Measurements from ENCODE around the gene GEMIN5.
A peak's percentile ranks its signal among the peaks of the same experiment; 100 is the strongest.

The GEMIN5 gene

DNA sequence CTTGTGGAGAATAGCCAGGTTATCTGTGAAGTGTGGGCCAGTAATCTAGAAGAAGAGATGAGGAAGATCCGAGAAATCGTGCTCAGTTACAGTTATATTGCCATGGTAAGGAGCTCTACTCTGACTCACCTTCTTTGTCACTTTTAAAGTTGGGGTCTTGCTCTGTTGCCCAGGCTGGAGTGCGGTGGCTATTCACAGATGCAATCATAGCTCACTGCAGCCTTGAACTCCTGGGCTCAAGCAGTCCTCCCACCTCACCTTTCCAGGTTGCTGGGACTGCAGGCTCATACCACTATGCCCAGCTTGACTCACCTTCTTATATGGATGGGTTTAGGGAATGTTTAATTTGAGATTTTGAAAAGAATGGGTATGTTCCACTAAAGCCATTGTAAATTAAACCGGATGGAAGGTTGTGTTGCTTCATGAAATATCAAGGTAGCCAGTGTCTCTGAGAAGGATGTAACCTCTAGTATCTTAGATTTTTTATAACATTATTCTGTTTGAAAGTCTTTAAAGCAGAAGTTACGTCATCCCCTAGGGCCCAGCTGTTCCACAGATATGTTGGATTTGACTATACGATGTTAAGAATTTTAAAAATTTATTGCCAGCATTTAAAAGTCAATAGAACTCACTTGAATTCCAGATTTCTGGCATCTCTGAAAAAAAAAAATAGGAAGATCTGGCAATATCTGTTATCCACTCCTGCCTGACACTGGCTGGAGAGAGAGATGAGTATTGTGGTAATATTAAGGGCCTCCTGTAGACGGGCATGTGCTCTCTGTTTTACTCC lies 74.5 kb downstream of the GEMIN5 start:
- 91 to 94% methylated on average over 7 of the region's 7 CpGs for WGBS, 2 experiments
- H3K36me3 ChIP-seq (ENCODE audit: control insufficient read depth, insufficient read depth, low read length) = peaks cover 9% of the 10 kb centered on the region
- no peaks in the 10 kb centered on the region for H3K4me1 ChIP-seq (ENCODE audit: control insufficient read depth, insufficient read depth, low read length)
- H3K4me3 ChIP-seq (ENCODE audit: insufficient read depth, low read depth, low read length) = no peak overlapping the region
- no peak overlapping the region for H3K27ac ChIP-seq (ENCODE audit: insufficient read depth, low read depth, low read length, poor library complexity, severe bottlenecking)
- no peaks in the 10 kb centered on the region for H3K9me3 ChIP-seq (ENCODE audit: control insufficient read depth, low read length)
- H3K27me3 ChIP-seq (ENCODE audit: control insufficient read depth, insufficient read depth, low read length, poor library complexity, severe bottlenecking) = no peaks in the 10 kb centered on the region

DNA sequence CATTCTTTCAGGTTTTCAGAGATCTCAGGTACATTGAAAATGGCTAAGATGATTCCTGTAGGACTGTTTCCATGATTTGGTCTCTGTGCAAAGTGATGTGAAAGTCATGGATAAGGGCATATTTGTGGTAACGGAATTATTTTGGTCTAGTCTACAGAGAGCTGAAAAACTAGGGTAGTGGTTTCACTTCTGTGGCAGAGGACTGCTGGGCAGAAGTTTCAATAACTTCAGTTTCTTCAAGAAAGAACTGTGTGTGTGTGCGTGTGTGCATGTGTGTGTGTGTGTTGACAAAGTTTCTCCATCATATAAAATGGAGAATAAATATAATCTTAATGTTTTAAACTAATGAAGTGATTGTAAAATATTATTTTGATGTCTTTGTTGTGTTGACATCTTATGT lies 75.2 kb downstream of the GEMIN5 start:
- Histone ChIP-seq H3K27ac (ENCODE audit: insufficient read depth, low read depth, low read length, poor library complexity, severe bottlenecking) (no peak overlapping the region), H3K4me1 (ENCODE audit: control insufficient read depth, insufficient read depth, low read length) (no peaks in the 10 kb centered on the region), H3K36me3 (ENCODE audit: control insufficient read depth, insufficient read depth, low read length) (peaks cover 9% of the 10 kb centered on the region), H3K9me3 (ENCODE audit: control insufficient read depth, low read length) (no peaks in the 10 kb centered on the region), H3K27me3 (ENCODE audit: control insufficient read depth, insufficient read depth, low read length, poor library complexity, severe bottlenecking) (no peaks in the 10 kb centered on the region), H3K4me3 (ENCODE audit: insufficient read depth, low read depth, low read length) (no peak overlapping the region)
- WGBS, 2 experiments = 89 to 98% methylated on average over 2 of the region's 2 CpGs

DNA sequence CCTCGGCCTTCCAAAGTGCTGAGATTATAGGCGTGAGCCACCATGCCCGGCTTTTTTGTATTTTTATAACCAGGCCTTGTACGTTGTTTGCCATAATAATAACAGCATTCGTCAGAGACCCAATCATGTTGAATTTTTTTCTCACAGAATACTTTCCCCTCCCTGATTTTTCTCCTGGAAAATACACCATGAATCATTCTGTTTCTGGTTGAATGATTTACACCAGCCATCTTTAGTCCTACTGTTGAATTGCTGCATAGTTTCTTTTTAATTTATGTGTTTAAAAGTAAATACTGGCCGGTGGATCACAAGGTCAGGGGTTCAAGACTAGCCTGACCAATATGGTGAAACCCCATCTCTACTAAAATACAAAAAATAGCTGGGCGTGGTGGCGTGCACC lies 76.1 kb downstream of the GEMIN5 start:
- Histone ChIP-seq H3K27me3 (ENCODE audit: control insufficient read depth, insufficient read depth, low read length, poor library complexity, severe bottlenecking) (no peaks in the 10 kb centered on the region), H3K9me3 (ENCODE audit: control insufficient read depth, low read length) (no peaks in the 10 kb centered on the region), H3K36me3 (ENCODE audit: control insufficient read depth, insufficient read depth, low read length) (peaks cover 9% of the 10 kb centered on the region), H3K4me3 (ENCODE audit: insufficient read depth, low read depth, low read length) (no peak overlapping the region), H3K4me1 (ENCODE audit: control insufficient read depth, insufficient read depth, low read length) (peaks cover 1% of the 10 kb centered on the region), H3K27ac (ENCODE audit: insufficient read depth, low read depth, low read length, poor library complexity, severe bottlenecking) (no peak overlapping the region)
- 92 to 95% methylated on average over 8 of the region's 8 CpGs for WGBS, 2 experiments

DNA sequence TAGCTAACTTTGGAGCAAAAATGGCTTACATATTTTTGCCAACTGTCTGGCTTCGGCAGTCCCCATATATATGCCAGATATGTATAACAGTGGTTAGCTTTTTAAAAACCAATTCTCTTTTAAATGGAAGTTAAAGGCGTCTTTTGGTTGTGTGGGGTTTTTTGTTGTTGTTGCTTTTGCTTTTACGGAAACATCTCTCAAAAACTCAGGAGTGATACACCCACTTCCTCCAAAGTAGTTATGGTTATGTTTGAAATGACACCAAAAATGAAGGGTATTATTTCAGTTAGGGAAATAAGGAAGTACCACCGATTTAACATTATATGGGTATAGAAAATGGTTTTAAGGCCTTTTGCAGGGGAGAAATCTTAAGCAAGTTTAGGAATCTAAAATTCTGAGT lies 77.2 kb downstream of the GEMIN5 start:
- Histone ChIP-seq H3K4me3 (ENCODE audit: insufficient read depth, low read depth, low read length) (no peak overlapping the region), H3K27ac (ENCODE audit: insufficient read depth, low read depth, low read length, poor library complexity, severe bottlenecking) (no peak overlapping the region), H3K36me3 (ENCODE audit: control insufficient read depth, insufficient read depth, low read length) (peaks cover 4% of the 10 kb centered on the region), H3K27me3 (ENCODE audit: control insufficient read depth, insufficient read depth, low read length, poor library complexity, severe bottlenecking) (no peaks in the 10 kb centered on the region), H3K4me1 (ENCODE audit: control insufficient read depth, insufficient read depth, low read length) (peaks cover 3% of the 10 kb centered on the region), H3K9me3 (ENCODE audit: control insufficient read depth, low read length) (no peaks in the 10 kb centered on the region)
- 91 to 95% methylated on average over 2 to 4 of the region's 4 CpGs for WGBS, 2 experiments

DNA sequence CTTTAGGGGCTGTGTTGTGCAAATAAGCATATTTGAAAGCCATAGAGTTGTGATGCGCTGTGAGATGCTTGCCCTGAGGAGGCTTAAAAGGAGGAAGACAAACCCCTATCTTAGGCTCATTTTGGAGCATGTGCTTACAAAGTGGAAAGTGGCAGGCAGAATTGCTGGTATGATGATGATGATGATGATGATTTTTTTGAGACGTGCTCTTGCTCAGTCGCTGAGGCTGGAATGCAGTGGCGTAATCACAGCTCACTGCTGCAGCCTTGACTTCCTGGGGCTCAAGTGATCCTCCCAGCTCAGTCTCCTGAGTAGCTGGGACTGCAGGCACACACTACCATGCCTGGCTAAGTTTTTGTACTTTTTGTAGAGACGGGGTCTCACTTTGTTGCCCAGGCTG lies 77.9 kb downstream of the GEMIN5 start:
- WGBS, 2 experiments = 59 to 63% methylated on average over 5 of the region's 5 CpGs
- peak overlapping the region; percentile 87 for H3K4me3 ChIP-seq (ENCODE audit: insufficient read depth, low read depth, low read length)
- no peak overlapping the region for H3K27ac ChIP-seq (ENCODE audit: insufficient read depth, low read depth, low read length, poor library complexity, severe bottlenecking)
- no peaks in the 10 kb centered on the region for H3K36me3 ChIP-seq (ENCODE audit: control insufficient read depth, insufficient read depth, low read length)
- peaks cover 3% of the 10 kb centered on the region for H3K4me1 ChIP-seq (ENCODE audit: control insufficient read depth, insufficient read depth, low read length)
- no peaks in the 10 kb centered on the region for H3K9me3 ChIP-seq (ENCODE audit: control insufficient read depth, low read length)
- no peaks in the 10 kb centered on the region for H3K27me3 ChIP-seq (ENCODE audit: control insufficient read depth, insufficient read depth, low read length, poor library complexity, severe bottlenecking)

DNA sequence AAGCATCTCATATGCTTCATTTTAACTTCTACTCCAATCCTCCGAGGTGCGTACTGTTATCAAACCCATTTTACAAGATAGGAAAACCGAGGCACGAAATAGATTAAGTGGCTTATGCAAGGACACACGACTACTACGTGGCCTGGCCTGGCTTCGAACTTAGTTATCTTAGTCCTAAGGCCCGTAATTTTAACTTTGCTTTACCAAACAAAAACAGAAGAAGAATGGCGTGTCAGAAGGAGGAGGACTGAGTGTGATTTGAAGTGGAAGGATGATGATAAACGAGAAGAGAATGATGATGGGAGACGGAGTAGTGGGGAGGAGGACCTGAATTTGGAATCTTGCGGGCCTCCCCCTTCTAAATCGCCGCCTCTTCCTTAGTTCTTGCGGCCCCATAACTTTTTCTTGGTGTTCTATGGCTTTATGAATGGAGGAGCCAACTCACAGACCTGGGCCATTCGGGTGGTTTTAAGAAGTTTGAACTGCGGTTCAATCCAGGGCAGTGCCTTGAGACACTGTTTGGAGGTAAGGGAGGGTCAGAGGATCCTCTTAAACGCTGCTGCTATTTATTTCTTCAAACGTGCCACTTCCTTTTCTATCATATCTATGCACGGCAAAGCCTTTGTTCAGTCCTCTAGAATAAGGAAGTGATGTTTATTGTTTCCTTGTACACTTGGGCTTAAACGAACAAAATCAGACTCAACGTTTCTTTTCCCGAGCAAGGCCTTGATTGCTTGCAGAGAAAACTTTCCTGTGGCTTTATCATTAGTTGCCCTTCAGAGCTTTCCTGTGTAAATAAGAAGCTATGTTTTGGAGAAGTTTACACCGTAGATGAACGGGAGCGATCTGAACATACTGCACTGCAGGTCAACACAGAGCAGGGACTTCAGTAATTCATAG lies 78.8 kb downstream of the GEMIN5 start:
- peak overlapping the region; percentile 99 for H3K27ac ChIP-seq (ENCODE audit: insufficient read depth, low read depth, low read length, poor library complexity, severe bottlenecking)
- H3K9me3 ChIP-seq (ENCODE audit: control insufficient read depth, low read length) = no peaks in the 10 kb centered on the region
- H3K4me3 ChIP-seq (ENCODE audit: insufficient read depth, low read depth, low read length) = peak overlapping the region; percentile 87
- no peaks in the 10 kb centered on the region for H3K36me3 ChIP-seq (ENCODE audit: control insufficient read depth, insufficient read depth, low read length)
- peaks cover 3% of the 10 kb centered on the region for H3K4me1 ChIP-seq (ENCODE audit: control insufficient read depth, insufficient read depth, low read length)
- WGBS, 2 experiments = 14 to 18% methylated on average over 24 to 26 of the region's 26 CpGs
- H3K27me3 ChIP-seq (ENCODE audit: control insufficient read depth, insufficient read depth, low read length, poor library complexity, severe bottlenecking) = no peaks in the 10 kb centered on the region

DNA sequence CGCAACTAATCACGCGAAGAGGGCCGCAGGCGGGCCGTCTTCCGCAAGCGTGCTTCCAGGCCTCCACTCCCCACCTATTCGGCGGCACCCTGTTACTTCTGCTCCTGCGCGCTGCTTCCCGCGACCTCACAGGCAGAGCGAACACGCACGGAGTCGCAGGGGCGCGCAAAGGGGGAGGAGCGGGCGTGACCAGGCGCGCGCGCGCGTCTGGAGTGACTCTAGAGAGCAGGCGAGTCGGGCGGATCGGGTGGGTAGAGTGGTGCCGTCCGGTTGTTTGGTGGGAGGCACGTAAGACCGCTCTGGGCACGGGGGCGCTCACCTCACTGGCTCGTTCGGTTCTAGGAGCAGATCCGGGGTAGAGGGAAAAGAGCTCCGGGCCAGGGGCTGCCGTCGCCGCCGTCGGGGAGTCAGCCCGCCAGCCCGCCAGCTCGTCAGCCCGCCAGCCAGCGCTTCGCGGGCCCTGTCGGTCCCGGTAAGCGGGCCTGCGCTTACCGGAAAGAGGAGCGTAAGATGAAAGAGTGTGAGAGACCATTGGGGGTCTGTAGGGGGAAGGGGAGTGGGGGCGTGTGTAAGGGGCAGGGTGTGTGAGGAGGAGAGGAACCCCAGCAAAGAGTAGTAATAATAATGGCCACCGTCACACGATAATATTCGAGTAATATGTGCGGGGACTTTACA lies 79.6 kb downstream of the GEMIN5 start, which contains the start of gene CNOT8:
Gene CNOT8, plus strand, starts transcription at position 331 of the 675 bp plus-strand sequence. CDS start 4,652 bp downstream, outside the sequence.
- H3K4me3 ChIP-seq (ENCODE audit: insufficient read depth, low read depth, low read length) = peak within 1 kb of the TSS; percentile 87
- peaks cover 3% of the 10 kb centered on the region for H3K4me1 ChIP-seq (ENCODE audit: control insufficient read depth, insufficient read depth, low read length)
- H3K27ac ChIP-seq (ENCODE audit: insufficient read depth, low read depth, low read length, poor library complexity, severe bottlenecking) = peak within 1 kb of the TSS; percentile 99
- H3K9me3 ChIP-seq (ENCODE audit: control insufficient read depth, low read length) = no peaks in the 10 kb centered on the region
- 0% methylated on average over 65 of the region's 65 CpGs for WGBS, 2 experiments
- H3K36me3 ChIP-seq (ENCODE audit: control insufficient read depth, insufficient read depth, low read length) = no peaks in the 10 kb centered on the region
- H3K27me3 ChIP-seq (ENCODE audit: control insufficient read depth, insufficient read depth, low read length, poor library complexity, severe bottlenecking) = no peaks in the 10 kb centered on the region

DNA sequence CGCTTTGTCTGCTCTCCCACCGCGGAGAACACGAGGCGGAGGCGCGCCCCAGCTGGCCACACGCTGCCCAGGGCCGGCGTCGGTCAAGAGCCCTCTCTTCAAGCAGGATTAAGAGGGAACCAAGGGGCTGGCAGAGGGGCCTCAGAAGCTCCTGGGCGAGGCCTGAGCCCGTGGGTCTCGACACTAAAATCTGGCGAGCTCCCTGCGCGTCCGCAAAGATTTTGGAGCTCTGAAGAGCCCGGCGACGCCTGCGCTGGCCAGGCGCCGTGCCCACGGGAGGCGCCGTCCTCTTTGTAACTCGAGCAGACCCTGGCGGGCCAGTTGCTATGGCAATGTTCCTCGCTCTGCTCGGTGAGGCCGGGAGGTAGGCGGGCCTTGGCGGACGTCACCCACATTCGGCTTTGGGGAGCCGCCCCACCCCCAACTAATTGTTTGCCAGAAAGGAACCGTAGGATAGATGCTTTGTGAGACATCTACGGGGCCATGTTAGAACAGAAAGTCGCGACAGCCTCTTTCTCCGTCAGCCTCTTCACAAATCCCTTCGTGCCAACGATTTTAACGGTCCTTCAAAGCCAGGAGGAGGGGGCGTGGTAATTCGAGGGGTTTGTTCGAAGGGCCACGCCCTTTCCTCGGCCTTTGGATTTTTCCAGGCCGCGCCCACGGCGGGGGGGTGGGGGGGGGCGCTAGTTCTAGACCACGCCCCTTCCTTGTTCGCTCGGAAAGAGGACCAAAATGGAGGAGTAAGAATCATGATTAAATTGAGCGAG lies 80.3 kb downstream of the GEMIN5 start:
- Histone ChIP-seq H3K27ac (ENCODE audit: insufficient read depth, low read depth, low read length, poor library complexity, severe bottlenecking) (peak overlapping the region; percentile 99), H3K9me3 (ENCODE audit: control insufficient read depth, low read length) (no peaks in the 10 kb centered on the region), H3K4me1 (ENCODE audit: control insufficient read depth, insufficient read depth, low read length) (peaks cover 3% of the 10 kb centered on the region), H3K27me3 (ENCODE audit: control insufficient read depth, insufficient read depth, low read length, poor library complexity, severe bottlenecking) (no peaks in the 10 kb centered on the region), H3K4me3 (ENCODE audit: insufficient read depth, low read depth, low read length) (peak overlapping the region; percentile 87), H3K36me3 (ENCODE audit: control insufficient read depth, insufficient read depth, low read length) (no peaks in the 10 kb centered on the region)
- WGBS, 2 experiments = 0 to 1% methylated on average over 58 to 59 of the region's 59 CpGs

DNA sequence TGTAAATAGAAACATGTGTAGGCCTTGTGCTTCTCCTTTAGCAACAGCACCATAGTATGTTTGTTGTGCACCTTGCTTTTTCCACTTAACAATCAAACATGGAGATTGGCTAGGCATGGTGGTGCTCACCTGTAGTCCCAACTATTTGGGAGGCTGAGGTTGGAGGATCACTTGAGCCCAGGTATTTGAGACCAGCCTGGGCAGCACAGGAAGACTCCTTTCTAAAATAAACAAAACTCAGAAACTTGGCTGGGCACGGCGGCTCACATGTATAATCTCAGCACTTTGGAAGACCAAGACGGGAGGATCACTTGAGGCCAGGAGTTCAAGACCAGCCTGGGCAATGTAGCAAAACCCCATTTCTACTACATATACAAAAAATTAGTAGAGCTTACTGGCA lies 86.7 kb downstream of the GEMIN5 start:
- Histone ChIP-seq H3K27me3 (ENCODE audit: control insufficient read depth, insufficient read depth, low read length, poor library complexity, severe bottlenecking) (no peaks in the 10 kb centered on the region), H3K9me3 (ENCODE audit: control insufficient read depth, low read length) (no peaks in the 10 kb centered on the region), H3K27ac (ENCODE audit: insufficient read depth, low read depth, low read length, poor library complexity, severe bottlenecking) (no peak overlapping the region), H3K36me3 (ENCODE audit: control insufficient read depth, insufficient read depth, low read length) (no peaks in the 10 kb centered on the region), H3K4me3 (ENCODE audit: insufficient read depth, low read depth, low read length) (no peak overlapping the region), H3K4me1 (ENCODE audit: control insufficient read depth, insufficient read depth, low read length) (no peaks in the 10 kb centered on the region)
- WGBS, 2 experiments = 92 to 96% methylated on average over 3 of the region's 3 CpGs
